Measurements from ENCODE around the gene NANOGP8. TPM values are rescaled to one million over a fixed set of nuclear protein-coding genes. Genes with fewer than 3 reads are reported as not detected.

The NANOGP8 gene
- total RNA-seq, 1 experiment from 2014 or later: not detected

DNA sequence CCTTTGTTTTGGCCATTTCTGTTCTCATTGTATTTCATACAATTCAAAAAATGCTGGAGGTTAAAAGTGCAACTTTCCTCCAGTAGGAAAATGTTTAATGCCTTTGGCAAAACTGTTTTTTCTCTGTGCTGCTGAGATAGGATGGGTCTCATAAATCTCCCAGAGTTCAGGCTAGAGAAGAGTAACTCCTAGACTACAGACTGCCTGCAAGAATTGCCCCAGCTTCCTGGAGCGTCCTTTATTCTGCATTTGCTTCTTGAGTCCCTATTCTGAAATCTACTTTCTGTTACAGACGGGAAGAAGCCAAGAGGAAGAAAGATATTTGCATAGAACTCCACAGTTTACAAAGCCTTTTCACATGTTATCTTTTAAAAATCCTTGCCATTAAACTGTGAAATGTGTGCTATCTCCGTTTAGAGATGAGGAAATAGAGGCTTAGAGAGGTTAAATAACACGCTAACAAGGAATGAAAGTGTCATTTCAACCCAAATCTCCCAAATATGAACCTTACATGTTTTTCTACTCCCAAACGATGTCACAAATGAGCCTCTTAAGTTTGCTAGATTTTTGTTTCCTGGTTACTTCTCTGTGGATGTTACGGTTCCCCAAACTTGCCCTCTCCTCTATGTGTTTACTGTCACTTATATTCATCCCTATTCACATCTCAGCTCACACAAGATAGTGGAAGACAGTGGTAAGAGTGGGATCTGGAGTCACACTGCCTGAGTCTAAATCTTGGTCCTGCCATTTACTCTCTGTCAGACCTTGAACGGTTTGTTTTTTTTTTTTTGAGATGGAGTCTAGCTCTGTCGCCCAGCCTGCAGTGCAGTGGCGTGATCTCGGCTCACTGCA, 17.4 kb downstream of the NANOGP8 start:
- no peaks in the 10 kb centered on the region for H3K4me1 ChIP-seq
- H3K9me3 ChIP-seq: no peaks in the 10 kb centered on the region
- no peak for DNase-seq
- POLR2A ChIA-PET: no interaction called here
- no peak overlapping the region for H3K4me3 Mint-ChIP-seq (ENCODE audit: unreplicated experiment)
- CTCF ChIA-PET: no interaction called here
- intact Hi-C loops (cut with micrococcal nuclease; ENCODE audit: unreplicated experiment): no loop called here
- H3K27ac Mint-ChIP-seq (ENCODE audit: unreplicated experiment): no peak overlapping the region
- H3K9me3 Mint-ChIP-seq (ENCODE audit: unreplicated experiment): no peaks in the 10 kb centered on the region
- TF ChIP-seq CTCF (IDR thresholded peaks at IDR 0.05; ENCODE audit: insufficient read depth in 1 of 2, low read depth in 1 of 2, low read length in 1 of 2, severe bottlenecking in 1 of 2, unreplicated experiment in 1 of 2): no peak
- H3K27me3 Mint-ChIP-seq (ENCODE audit: insufficient read depth, unreplicated experiment): peaks cover 4% of the 10 kb centered on the region
- no peaks in the 10 kb centered on the region for H3K36me3 ChIP-seq (ENCODE audit: control insufficient read depth, insufficient read depth, low read length)
- H3K36me3 Mint-ChIP-seq (ENCODE audit: insufficient read depth, unreplicated experiment): no peaks in the 10 kb centered on the region
- no peak overlapping the region for H3K4me3 ChIP-seq (ENCODE audit: low read depth, low read length)
- BruUV-seq (replicated peaks): no TSS peak
- no peaks in the 10 kb centered on the region for H3K27me3 ChIP-seq (replicated peaks; ENCODE audit: control insufficient read depth, insufficient read depth, low read length)
- no peaks in the 10 kb centered on the region for H3K4me1 Mint-ChIP-seq (ENCODE audit: low read depth, unreplicated experiment)

DNA sequence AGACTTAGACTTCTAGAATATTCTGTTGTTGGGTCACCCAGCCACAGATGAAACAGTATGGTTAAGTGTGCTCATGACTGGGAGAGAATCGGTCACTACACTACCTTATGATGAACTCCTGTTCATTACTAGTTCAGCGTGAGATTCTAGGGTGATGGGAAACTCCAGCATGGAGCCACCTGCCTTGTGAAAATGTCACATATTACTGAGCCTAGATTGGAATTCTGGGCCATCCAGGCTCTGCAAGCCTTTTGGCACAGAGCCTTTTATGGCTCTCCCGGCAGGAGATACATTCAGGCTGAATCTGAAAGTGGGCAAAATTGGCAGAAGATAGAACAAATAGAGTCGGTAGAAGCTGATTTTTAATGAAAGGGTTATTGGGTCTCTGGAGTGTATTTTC, 19.0 kb downstream of the NANOGP8 start:
- no peak for TF ChIP-seq CTCF (IDR thresholded peaks at IDR 0.05; ENCODE audit: insufficient read depth in 1 of 2, low read depth in 1 of 2, low read length in 1 of 2, severe bottlenecking in 1 of 2, unreplicated experiment in 1 of 2)
- no peak for DNase-seq
- Mint-ChIP-seq H3K27me3 (ENCODE audit: insufficient read depth, unreplicated experiment) (peaks cover 4% of the 10 kb centered on the region), H3K36me3 (ENCODE audit: insufficient read depth, unreplicated experiment) (no peaks in the 10 kb centered on the region), H3K4me3 (ENCODE audit: unreplicated experiment) (no peak overlapping the region), H3K9me3 (ENCODE audit: unreplicated experiment) (no peaks in the 10 kb centered on the region), H3K4me1 (ENCODE audit: low read depth, unreplicated experiment) (no peaks in the 10 kb centered on the region), H3K27ac (ENCODE audit: unreplicated experiment) (no peak overlapping the region)
- Histone ChIP-seq H3K4me3 (ENCODE audit: low read depth, low read length) (no peak overlapping the region), H3K9me3 (no peaks in the 10 kb centered on the region), H3K27me3 (replicated peaks; ENCODE audit: control insufficient read depth, insufficient read depth, low read length) (no peaks in the 10 kb centered on the region), H3K36me3 (ENCODE audit: control insufficient read depth, insufficient read depth, low read length) (no peaks in the 10 kb centered on the region), H3K4me1 (no peaks in the 10 kb centered on the region)
- ChIA-PET CTCF (interaction anchor here (0.6 kb wide), 1 partner anchor 47 kb away, joined by 7 read pairs; no protein-coding TSS in a partner anchor), POLR2A (no interaction called here)
- no TSS peak for BruUV-seq (replicated peaks)
- intact Hi-C loops (cut with micrococcal nuclease; ENCODE audit: unreplicated experiment): no loop called here

GRCh38 chr15:35064576-35065190, 20.4 kb downstream of the NANOGP8 start:
- Mint-ChIP-seq H3K9me3 (ENCODE audit: unreplicated experiment) (no peaks in the 10 kb centered on the region), H3K4me3 (ENCODE audit: unreplicated experiment) (no peak overlapping the region), H3K27ac (ENCODE audit: unreplicated experiment) (no peak overlapping the region), H3K36me3 (ENCODE audit: insufficient read depth, unreplicated experiment) (no peaks in the 10 kb centered on the region), H3K4me1 (ENCODE audit: low read depth, unreplicated experiment) (no peaks in the 10 kb centered on the region), H3K27me3 (ENCODE audit: insufficient read depth, unreplicated experiment) (peaks cover 4% of the 10 kb centered on the region)
- ChIA-PET CTCF (interaction anchor here (0.7 kb wide), 1 partner anchor 1109 kb away, joined by 6 read pairs; no protein-coding TSS in a partner anchor), POLR2A (no interaction called here)
- no peaks in the 10 kb centered on the region for H3K27me3 ChIP-seq (replicated peaks; ENCODE audit: control insufficient read depth, insufficient read depth, low read length)
- intact Hi-C loops (cut with micrococcal nuclease; ENCODE audit: unreplicated experiment): no loop called here
- no TSS peak for BruUV-seq (replicated peaks)
- no peak for DNase-seq
- no peaks in the 10 kb centered on the region for H3K4me1 ChIP-seq
- no peak for TF ChIP-seq CTCF (IDR thresholded peaks at IDR 0.05; ENCODE audit: insufficient read depth in 1 of 2, low read depth in 1 of 2, low read length in 1 of 2, severe bottlenecking in 1 of 2, unreplicated experiment in 1 of 2)
- no peak overlapping the region for H3K4me3 ChIP-seq (ENCODE audit: low read depth, low read length)
- no peaks in the 10 kb centered on the region for H3K9me3 ChIP-seq
- H3K36me3 ChIP-seq (ENCODE audit: control insufficient read depth, insufficient read depth, low read length): no peaks in the 10 kb centered on the region
